Trophoblast cell (in vitro differentiated cells and primary cell): ENCODE data around the gene MKX.

Experiments used
- DNase-seq, 2 donors: peaks; one replicate each; pipeline ENCODE4 v3.0.0-alpha.2; 2016
- H2AFZ ChIP-seq: 2 replicates; pipeline ENCODE4 v1.6.1; 2013; ENCODE audit warnings: low read length, moderate library complexity, mild to moderate bottlenecking; ENCODE audit not compliant: insufficient read depth, poor library complexity
- H2AK5ac ChIP-seq: 2 replicates; pipeline ENCODE4 v1.6.1; 2013; ENCODE audit warnings: mild to moderate bottlenecking, low read length
- H2BK120ac ChIP-seq: 2 replicates; pipeline ENCODE4 v1.6.1; 2013; ENCODE audit warnings: low read length, mild to moderate bottlenecking, moderate library complexity; ENCODE audit not compliant: insufficient read depth, poor library complexity
- H2BK12ac ChIP-seq: 2 replicates; pipeline ENCODE4 v1.6.1; 2013; ENCODE audit warnings: mild to moderate bottlenecking, low read length, moderate library complexity
- H2BK5ac ChIP-seq: 2 replicates; pipeline ENCODE4 v1.6.1; 2013; ENCODE audit warnings: low read length, low read depth, moderate library complexity, mild to moderate bottlenecking; ENCODE audit not compliant: poor library complexity
- H3K14ac ChIP-seq: 2 replicates; pipeline ENCODE4 v1.6.1; 2013; ENCODE audit warnings: mild to moderate bottlenecking, low read length
- H3K18ac ChIP-seq: 2 replicates; pipeline ENCODE4 v1.6.1; 2013; ENCODE audit warnings: mild to moderate bottlenecking, low read length
- H3K23ac ChIP-seq: 2 replicates; pipeline ENCODE4 v1.6.1; 2013; ENCODE audit warnings: low read length
- H3K27ac ChIP-seq: 2 replicates; pipeline ENCODE4 v1.5.1; 2013; ENCODE audit warnings: low read depth, mild to moderate bottlenecking, inconsistent platforms, low read length, moderate library complexity
- H3K27me3 ChIP-seq: 2 replicates; pipeline ENCODE4 v1.6.1; 2013; ENCODE audit warnings: inconsistent platforms, mild to moderate bottlenecking, low read length, moderate library complexity; ENCODE audit not compliant: insufficient read depth
- H3K36me3 ChIP-seq, 2 experiments: 1 replicate in 1 of 2; 2 replicates in 1 of 2; pipeline ENCODE4 v1.6.1; 2013; ENCODE audit warnings: low read length in 2 of 2, mild to moderate bottlenecking in 2 of 2, moderate library complexity in 1 of 2; ENCODE audit not compliant: insufficient read depth in 2 of 2, control insufficient read depth in 1 of 2
- H3K4ac ChIP-seq: 2 replicates; pipeline ENCODE4 v1.6.1; 2013; ENCODE audit warnings: low read depth, mild to moderate bottlenecking, low read length, moderate library complexity
- H3K4me1 ChIP-seq, 2 experiments: 1 replicate in 1 of 2; 2 replicates in 1 of 2; pipeline ENCODE4 v1.6.1; 2013; ENCODE audit warnings: low read length in 2 of 2, mild to moderate bottlenecking in 2 of 2, moderate library complexity in 1 of 2; ENCODE audit not compliant: insufficient read depth in 2 of 2, control insufficient read depth in 1 of 2
- H3K4me2 ChIP-seq: 2 replicates; pipeline ENCODE4 v1.6.1; 2013; ENCODE audit warnings: inconsistent platforms, mild to moderate bottlenecking, low read length, moderate library complexity
- H3K4me3 ChIP-seq: 2 replicates; pipeline ENCODE4 v1.5.1; 2013; ENCODE audit warnings: mild to moderate bottlenecking, low read depth, low read length, inconsistent platforms
- H3K79me1 ChIP-seq: one replicate; pipeline ENCODE4 v1.6.1; 2013; ENCODE audit warnings: low read length
- H3K79me2 ChIP-seq: 2 replicates; pipeline ENCODE4 v1.6.1; 2013; ENCODE audit warnings: low read length, mild to moderate bottlenecking; ENCODE audit not compliant: control insufficient read depth, insufficient read depth, poor library complexity
- H3K9ac ChIP-seq: 2 replicates; pipeline ENCODE4 v1.6.1; 2013; ENCODE audit warnings: mild to moderate bottlenecking, low read length
- H3K9me3 ChIP-seq: 2 replicates; pipeline ENCODE4 v1.6.1; 2013; ENCODE audit warnings: low read depth, mild to moderate bottlenecking, control low read depth, inconsistent platforms, low read length; ENCODE audit not compliant: insufficient read depth
- H4K12ac ChIP-seq: 2 replicates; pipeline ENCODE4 v1.6.1; 2013; ENCODE audit warnings: low read depth, mild to moderate bottlenecking, low read length, moderate library complexity
- H4K8ac ChIP-seq: 2 replicates; pipeline ENCODE4 v1.6.1; 2013; ENCODE audit warnings: low read depth, mild to moderate bottlenecking, low read length, moderate library complexity
- H4K91ac ChIP-seq: one replicate; pipeline ENCODE4 v1.6.1; 2013; ENCODE audit warnings: low read depth, mild to moderate bottlenecking, low read length, moderate library complexity
- WGBS: extraction: QIAGEN DNeasy Blood & Tissue Kit; methylation state at CpG from one replicate; pipeline ENCODE4 v1.1.7; 2013; ENCODE audit warnings: missing lambda C conversion rate; ENCODE audit not compliant: insufficient read length, insufficient coverage; ENCODE audit errors: extremely low coverage; 5-methylcytosine and 5-hydroxymethylcytosine counted together

MKX gene

DNA sequence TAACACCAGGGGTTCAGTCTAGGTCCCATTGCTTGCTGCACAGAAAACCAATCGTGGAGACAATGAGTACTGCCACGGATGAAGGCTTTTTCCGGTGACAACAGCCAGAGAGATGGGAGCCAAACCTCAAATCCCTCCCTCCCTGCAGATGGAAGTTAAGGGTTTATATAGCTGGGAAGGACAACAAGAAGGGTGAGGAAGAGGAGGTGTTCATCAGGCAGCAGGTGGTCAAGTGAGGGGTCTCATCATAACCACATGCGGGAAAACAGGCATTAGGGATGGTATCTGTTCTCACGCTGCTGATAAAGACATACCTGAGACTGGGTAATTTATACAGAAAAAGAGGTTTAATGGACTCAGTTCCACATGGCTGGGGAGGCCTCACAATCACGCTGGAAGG, 91.3 kb downstream of the MKX start:
- H2BK12ac ChIP-seq: no peak overlapping the region
- H3K9ac ChIP-seq: no peak overlapping the region
- no peak overlapping the region for H3K27ac ChIP-seq
- no peaks in the 10 kb centered on the region for H3K79me1 ChIP-seq
- H2BK120ac ChIP-seq: no peak overlapping the region
- H3K9me3 ChIP-seq: no peaks in the 10 kb centered on the region
- H4K91ac ChIP-seq: no peak overlapping the region
- H3K14ac ChIP-seq: no peak overlapping the region
- H2AK5ac ChIP-seq: no peak overlapping the region
- H3K27me3 ChIP-seq: no peaks in the 10 kb centered on the region
- H4K12ac ChIP-seq: no peak overlapping the region
- no peak for DNase-seq
- no peak overlapping the region for H2AFZ ChIP-seq
- no peak overlapping the region for H3K23ac ChIP-seq
- H4K8ac ChIP-seq: no peak overlapping the region
- no peak overlapping the region for H3K18ac ChIP-seq
- H2BK5ac ChIP-seq: no peak overlapping the region
- H3K79me2 ChIP-seq: no peaks in the 10 kb centered on the region
- no CpG with 5 or more reads among the region's 6 CpGs for WGBS
- H3K4me1 ChIP-seq: no peaks in the 10 kb centered on the region
- no peak overlapping the region for H3K4ac ChIP-seq
- no peak overlapping the region for H3K4me2 ChIP-seq
- no peaks in the 10 kb centered on the region for H3K36me3 ChIP-seq
- H3K4me3 ChIP-seq: no peak overlapping the region

DNA sequence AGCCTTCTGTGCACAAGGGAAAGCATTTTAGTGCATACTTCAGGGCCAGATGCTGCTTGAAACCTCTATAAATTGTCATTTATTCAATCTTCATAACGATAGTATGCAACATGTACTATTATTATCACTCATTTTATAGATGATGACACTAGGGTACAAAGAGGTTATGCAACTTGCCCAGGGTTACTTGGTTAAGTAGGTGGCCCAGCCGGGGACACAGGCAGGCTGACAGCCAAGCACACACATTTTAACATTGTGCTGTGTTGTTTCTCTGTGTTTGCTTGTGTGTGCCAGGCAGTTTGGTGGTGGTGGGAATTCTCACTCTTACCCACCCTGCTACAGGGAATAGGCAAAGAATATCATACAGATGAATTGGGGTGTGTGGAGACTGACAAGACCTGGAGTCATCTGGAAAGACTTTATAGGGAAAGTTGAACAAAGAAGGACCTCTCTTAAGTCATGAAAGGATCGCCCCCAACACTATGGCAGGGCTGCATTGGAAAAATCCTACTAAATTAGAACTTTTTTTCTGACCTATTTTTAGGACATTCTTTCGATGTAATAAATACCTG, 98.9 kb downstream of the MKX start:
- DNase-seq: no peak
- WGBS: no CpG with 5 or more reads among the region's 4 CpGs

DNA sequence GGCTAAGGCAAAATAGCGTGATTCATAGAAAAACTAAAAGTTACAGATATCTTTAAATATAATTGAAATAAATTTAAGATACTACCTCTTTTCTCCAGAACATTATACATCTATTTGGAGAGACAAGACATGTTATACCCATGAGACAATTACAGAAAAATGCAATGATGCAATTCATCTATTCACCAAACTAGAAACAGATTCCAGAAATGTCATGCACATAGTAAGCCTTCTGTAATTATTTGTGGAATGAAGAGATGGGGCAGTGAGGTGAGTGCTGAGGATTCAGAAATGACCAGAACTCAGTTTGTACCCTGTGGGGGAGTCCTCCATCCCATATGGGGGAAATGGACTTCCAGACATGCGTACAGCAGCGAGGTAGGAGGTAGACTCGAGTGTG, 99.4 kb downstream of the MKX start:
- no peak overlapping the region for H2BK12ac ChIP-seq

More for the DNA sequence above, 98.9 kb downstream of the MKX start:
- Histone ChIP-seq H3K9ac (no peak overlapping the region), H2BK12ac (no peak overlapping the region), H2BK120ac (no peak overlapping the region), H2AK5ac (no peak overlapping the region), H3K4me2 (no peak overlapping the region), H3K79me1 (no peaks in the 10 kb centered on the region), H3K23ac (no peak overlapping the region), H3K79me2 (no peaks in the 10 kb centered on the region), H3K14ac (no peak overlapping the region), H3K27me3 (no peaks in the 10 kb centered on the region), H3K36me3 (no peaks in the 10 kb centered on the region), H2BK5ac (no peak overlapping the region), H3K9me3 (no peaks in the 10 kb centered on the region), H3K4me3 (no peak overlapping the region), H3K18ac (no peak overlapping the region), H2AFZ (no peak overlapping the region), H3K27ac (no peak overlapping the region), H3K4ac (no peak overlapping the region), H3K4me1 (peaks cover 0 to 5% of the 10 kb centered on the region in 2 experiments), H4K91ac (no peak overlapping the region), H4K8ac (no peak overlapping the region), H4K12ac (no peak overlapping the region)

DNA sequence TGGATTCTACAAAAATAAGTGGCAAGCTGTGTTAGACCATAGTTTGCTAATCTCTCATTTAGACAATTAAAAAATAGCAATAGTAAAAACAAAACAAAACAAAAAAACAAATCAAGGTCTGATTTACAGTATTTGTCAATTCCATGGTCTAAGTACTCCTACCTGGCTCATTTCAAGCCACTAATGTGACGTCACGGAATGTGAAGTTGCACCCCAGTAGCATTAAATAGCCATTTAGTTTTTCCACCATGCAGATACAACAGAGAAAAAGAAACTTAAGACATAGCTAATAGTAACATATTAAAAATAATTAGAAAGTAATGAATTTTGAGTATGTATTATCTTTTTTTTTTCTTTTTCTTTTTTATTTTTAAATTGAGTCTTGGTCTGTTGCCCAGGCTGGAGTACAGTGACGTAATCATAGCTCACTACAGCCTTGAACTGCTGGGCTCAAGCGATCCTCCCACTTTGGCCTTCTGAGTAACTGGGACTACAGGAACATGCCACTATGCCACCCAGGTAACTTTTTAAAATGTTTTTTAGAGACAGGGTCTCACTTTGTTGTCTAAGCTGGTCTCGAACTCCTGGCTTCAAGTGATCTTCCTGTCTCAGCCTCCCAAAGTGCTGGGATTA, 101.2 kb downstream of the MKX start:
- no peak overlapping the region for H3K4me3 ChIP-seq
- H3K23ac ChIP-seq: no peak overlapping the region
- no peaks in the 10 kb centered on the region for H3K27me3 ChIP-seq
- H2AK5ac ChIP-seq: no peak overlapping the region
- no peak overlapping the region for H2AFZ ChIP-seq
- no peak for DNase-seq
- no peaks in the 10 kb centered on the region for H3K79me1 ChIP-seq
- H3K4ac ChIP-seq: no peak overlapping the region
- no peak overlapping the region for H2BK12ac ChIP-seq
- no peak overlapping the region for H3K4me2 ChIP-seq
- H3K18ac ChIP-seq: no peak overlapping the region
- no peak overlapping the region for H3K27ac ChIP-seq
- no peak overlapping the region for H4K8ac ChIP-seq
- no peak overlapping the region for H3K9ac ChIP-seq
- no peak overlapping the region for H2BK5ac ChIP-seq
- H2BK120ac ChIP-seq: no peak overlapping the region
- no peaks in the 10 kb centered on the region for H3K79me2 ChIP-seq
- H3K36me3 ChIP-seq: no peaks in the 10 kb centered on the region
- peaks cover 0 to 5% of the 10 kb centered on the region in 2 experiments for H3K4me1 ChIP-seq
- no peak overlapping the region for H4K12ac ChIP-seq
- no CpG with 5 or more reads among the region's 5 CpGs for WGBS
- H3K9me3 ChIP-seq: no peaks in the 10 kb centered on the region
- no peak overlapping the region for H3K14ac ChIP-seq
- no peak overlapping the region for H4K91ac ChIP-seq

More for the DNA sequence above, 99.4 kb downstream of the MKX start:
- Histone ChIP-seq H3K4ac (no peak overlapping the region), H3K27ac (no peak overlapping the region), H3K79me2 (no peaks in the 10 kb centered on the region), H4K91ac (no peak overlapping the region), H3K4me3 (no peak overlapping the region), H4K8ac (no peak overlapping the region), H3K23ac (no peak overlapping the region), H3K27me3 (no peaks in the 10 kb centered on the region), H3K4me2 (no peak overlapping the region), H2AK5ac (no peak overlapping the region), H3K36me3 (no peaks in the 10 kb centered on the region), H3K4me1 (peaks cover 0 to 5% of the 10 kb centered on the region in 2 experiments), H2BK5ac (no peak overlapping the region), H4K12ac (no peak overlapping the region), H3K14ac (no peak overlapping the region), H3K9me3 (no peaks in the 10 kb centered on the region), H2AFZ (no peak overlapping the region), H2BK120ac (no peak overlapping the region), H3K79me1 (no peaks in the 10 kb centered on the region), H3K18ac (no peak overlapping the region), H3K9ac (no peak overlapping the region)
- peak; percentile 17 to 85 for DNase-seq
- whole genome bisulfite sequencing: no CpG with 5 or more reads among the region's 4 CpGs
